HepG2 (cell line): ENCODE results near the gene LGALS4. TPM values are rescaled to one million over a fixed set of nuclear protein-coding genes. Genes with fewer than 3 reads are reported as not detected.

Experiments used
- ATF7 ChIP-seq, 2 experiments: fragments of 450-650 bp in 1 of 2; sonication (generic) in 1 of 2; formaldehyde crosslinking in 1 of 2; IDR thresholded peaks; 2 replicates each; pipeline versions ENCODE4 v1.4.0 to v1.6.1; 2016 to 2020; ENCODE audit warnings: antibody characterized with exemption in 1 of 2, mild to moderate bottlenecking in 1 of 2, missing genetic modification reagents in 1 of 2
- BORCS8-MEF2B ChIP-seq: sonication (generic); formaldehyde crosslinking; IDR thresholded peaks from 2 replicates; pipeline ENCODE4 v1.8.0; 2022; ENCODE audit warnings: mild to moderate bottlenecking, missing genetic modification reagents
- E2F1 ChIP-seq: sonication (generic); formaldehyde crosslinking; IDR thresholded peaks from 2 replicates; pipeline ENCODE4 v1.5.0; 2020; ENCODE audit warnings: missing genetic modification reagents
- GATAD2A ChIP-seq: IDR thresholded peaks from 2 replicates; pipeline ENCODE4 v1.6.1; 2016
- HINFP ChIP-seq: sonication (generic); formaldehyde crosslinking; IDR thresholded peaks from 2 replicates; pipeline ENCODE4 v1.4.0; 2020; ENCODE audit warnings: low read depth, mild to moderate bottlenecking, missing genetic modification reagents
- HIVEP1 ChIP-seq: sonication (generic); formaldehyde crosslinking; IDR thresholded peaks from 2 replicates; pipeline ENCODE4 v1.4.0; 2020; ENCODE audit warnings: mild to moderate bottlenecking, missing genetic modification reagents
- KDM1A ChIP-seq: IDR thresholded peaks from 2 replicates; pipeline ENCODE4 v1.6.1; 2016; ENCODE audit warnings: missing compliant biosample characterization
- RBM39 ChIP-seq: fragments of 200-400 bp; formaldehyde crosslinking; IDR thresholded peaks from one replicate; pipeline ENCODE4 v1.6.1; 2018; ENCODE audit warnings: antibody characterized with exemption, mild to moderate bottlenecking, low read depth, low read length; ENCODE audit not compliant: poor library complexity, severe bottlenecking
- RFX5 ChIP-seq: IDR thresholded peaks from 2 replicates; pipeline ENCODE4 v1.6.1; 2011; ENCODE audit warnings: low read depth, low read length, improper control_type of control experiment
- SMC3 ChIP-seq: IDR thresholded peaks from 2 replicates; pipeline ENCODE4 v1.6.1; 2011; ENCODE audit warnings: low read length, improper control_type of control experiment
- SP5 ChIP-seq: IDR thresholded peaks from 2 replicates; pipeline ENCODE4 v1.6.1; 2016; ENCODE audit warnings: low read depth, borderline replicate concordance
- SRSF9 ChIP-seq: fragments of 200-400 bp; formaldehyde crosslinking; IDR thresholded peaks from 2 replicates; pipeline ENCODE4 v1.6.1; 2018; ENCODE audit warnings: borderline replicate concordance, mild to moderate bottlenecking, low read depth, low read length; ENCODE audit not compliant: insufficient read depth, poor library complexity, severe bottlenecking
- ZBTB1 ChIP-seq: sonication (generic); formaldehyde crosslinking; IDR thresholded peaks from 2 replicates; pipeline ENCODE4 v1.4.0; 2020; ENCODE audit warnings: missing genetic modification reagents, borderline replicate concordance
- ZKSCAN8 ChIP-seq: IDR thresholded peaks from 2 replicates; pipeline ENCODE4 v1.6.1; 2016; ENCODE audit warnings: borderline replicate concordance, missing genetic modification reagents, missing compliant biosample characterization
- ZNF101 ChIP-seq: sonication (generic); formaldehyde crosslinking; IDR thresholded peaks from 2 replicates; pipeline ENCODE4 v1.4.0; 2020; ENCODE audit warnings: mild to moderate bottlenecking, low read depth, missing genetic modification reagents, borderline replicate concordance
- ZNF124 ChIP-seq: sonication (generic); formaldehyde crosslinking; IDR thresholded peaks from 2 replicates; pipeline ENCODE4 v1.4.0; 2020; ENCODE audit warnings: missing genetic modification reagents
- ZNF274 ChIP-seq: sonication (generic); formaldehyde crosslinking; IDR thresholded peaks from 2 replicates; pipeline ENCODE4 v1.5.1; 2020; ENCODE audit warnings: mild to moderate bottlenecking, missing genetic modification reagents
- ZNF275 ChIP-seq: sonication (generic); formaldehyde crosslinking; IDR thresholded peaks from 2 replicates; pipeline ENCODE4 v1.8.0; 2022; ENCODE audit warnings: missing genetic modification reagents, mild to moderate bottlenecking, inconsistent platforms, borderline replicate concordance
- ZNF296 ChIP-seq: sonication (generic); formaldehyde crosslinking; conservative IDR thresholded peaks from 2 replicates; pipeline ENCODE4 v1.5.0; 2020; ENCODE audit warnings: mild to moderate bottlenecking, missing genetic modification reagents
- ZNF329 ChIP-seq: sonication (generic); formaldehyde crosslinking; IDR thresholded peaks from 2 replicates; pipeline ENCODE4 v1.9.0; 2021; ENCODE audit warnings: low read depth, mild to moderate bottlenecking, missing genetic modification reagents
- ZNF33B ChIP-seq: sonication (generic); formaldehyde crosslinking; IDR thresholded peaks from 2 replicates; pipeline ENCODE4 v1.5.1; 2020; ENCODE audit warnings: mild to moderate bottlenecking, missing genetic modification reagents
- ZNF430 ChIP-seq: sonication (generic); formaldehyde crosslinking; IDR thresholded peaks from 2 replicates; pipeline ENCODE4 v1.9.0; 2021; ENCODE audit warnings: mild to moderate bottlenecking, missing genetic modification reagents
- ZNF761 ChIP-seq: sonication (generic); formaldehyde crosslinking; conservative IDR thresholded peaks from 2 replicates; pipeline ENCODE4 v1.4.0; 2020; ENCODE audit warnings: mild to moderate bottlenecking, missing genetic modification reagents
- ZSCAN12 ChIP-seq: sonication (generic); formaldehyde crosslinking; IDR thresholded peaks from 2 replicates; pipeline ENCODE4 v1.9.0; 2021; ENCODE audit warnings: mild to moderate bottlenecking, missing genetic modification reagents
- polyA plus RNA-seq, 8 experiments: library from polyadenylated mRNA; depleted of rRNA in 3 of 8; stranded (reverse) in 7 of 8; unstranded in 1 of 8; fragments of >200 nt; fragmentation: Illumina TruSeq in 4 of 8; extraction: Trizol in 4 of 8; gene quantifications; 2 replicates each; pipeline versions ENCODE4 v1.2.1 to v1.2.3, GENCODE V29; 2011 to 2016; ENCODE audit warnings: low read depth in 4 of 8, missing spikeins in 1 of 8, mixed read lengths in 1 of 8; ENCODE audit not compliant: insufficient read depth in 1 of 8
- total RNA-seq, 5 experiments: library from RNA; depleted of rRNA; stranded (reverse); fragments of >200 nt; fragmentation: Illumina TruSeq; extraction: Trizol; gene quantifications; 2 replicates each; pipeline ENCODE4 v1.2.3, GENCODE V29; 2016; ENCODE audit warnings: low read depth in 1 of 5

The LGALS4 gene
- total and polyA plus RNA-seq, 2 of the 13 experiments (the other 11 are each of a cell fraction or from before 2014, with no cell fraction given), result 0.24 to 0.71 TPM

GRCh38 chr19:38831142-38831605 lies 18.4 kb upstream of the LGALS4 start (continued):
- TF ChIP-seq ZKSCAN8, result no peak
- TF ChIP-seq ZSCAN12 (CRISPR knock-in tag), result 0 out of 2 replicates have a peak, but pooled peaks have one; percentile 30
- peak; percentile 20; the same call in 1 of the 2 replicates for TF ChIP-seq E2F1
- peak; percentile 87; the same call in 1 of the 2 replicates for TF ChIP-seq ZNF430 (CRISPR knock-in tag)
- TF ChIP-seq ZNF275 (CRISPR knock-in tag), result 0 out of 2 replicates have a peak, but pooled peaks have one; percentile 53
- no peak for TF ChIP-seq ZBTB1 (CRISPR knock-in tag)
- 0 out of 2 replicates have a peak, but pooled peaks have one; percentile 27 for TF ChIP-seq ZNF101 (CRISPR knock-in tag)
- no peak; the same call in 1 of the 2 replicates for TF ChIP-seq ZNF329 (CRISPR knock-in tag)
- no peak; the same call in 1 of the 2 replicates for TF ChIP-seq ZNF33B
- no peak for TF ChIP-seq RFX5
- no peak for TF ChIP-seq ATF7 (IDR thresholded peaks at IDR 0.05)
- TF ChIP-seq ATF7 (CRISPR knock-in tag; IDR thresholded peaks at IDR 0.05), result peak; percentile 48; the same call in 1 of the 2 replicates
- TF ChIP-seq RBM39, result peak; percentile 36
- TF ChIP-seq ZNF124 (CRISPR knock-in tag), result no peak; the same call in 1 of the 2 replicates
- peak; percentile 48; the same call in 1 of the 2 replicates for TF ChIP-seq HINFP (CRISPR knock-in tag)
- no peak for TF ChIP-seq SRSF9
- peak; percentile 12; the same call in 1 of the 2 replicates for TF ChIP-seq SMC3
- TF ChIP-seq ZNF761, result 0 out of 2 replicates have a peak, but pooled peaks have one; percentile 25
- peak; percentile 92 for TF ChIP-seq SP5 (CRISPR knock-in tag)
- peak; percentile 13; the same call in 1 of the 2 replicates for TF ChIP-seq BORCS8-MEF2B (CRISPR knock-in tag)
- TF ChIP-seq HIVEP1 (CRISPR knock-in tag), result peak; percentile 40; the same call in 1 of the 2 replicates
- TF ChIP-seq KDM1A (CRISPR knock-in tag), result 0 out of 2 replicates have a peak, but pooled peaks have one; percentile 6
- peak; percentile 76; the same call in 1 of the 2 replicates for TF ChIP-seq ZNF296 (CRISPR knock-in tag)
- TF ChIP-seq GATAD2A (CRISPR knock-in tag), result 0 out of 2 replicates have a peak, but pooled peaks have one; percentile 32
- no peak for TF ChIP-seq ZNF274 (CRISPR knock-in tag)
